NCI-H2171 treated with DMSO at 0.1 percent for 48 hours (cell line): ENCODE results near the gene GATM.
A peak's percentile ranks its signal among the peaks of the same experiment; 100 is the strongest.

Source experiments
- DNase-seq: peaks from one replicate; lab custom pipeline; 2025; lab: John Stamatoyannopoulos, UW

Gene GATM

GRCh38 chr15:45378149-45378912 is at the start of gene GATM:
Gene GATM (minus strand): TSS chr15:45378544. CDS start chr15:45378453, 91 bp downstream.
- DNase-seq, result peak; percentile 81

GRCh38 chr15:45427085-45427484 is 48.7 kb upstream of the GATM start:
- DNase-seq, result no peak

GRCh38 chr15:45425135-45425534 is 46.8 kb upstream of the GATM start:
- no peak for DNase-seq

- no peak for DNase-seq
These were observed 46.1 kb upstream of the GATM start for GRCh38 chr15:45424429-45424828.

- DNase-seq, result no peak
These were observed 39.1 kb upstream of the GATM start for GRCh38 chr15:45417303-45417950.

- DNase-seq, result no peak
These were observed 36.0 kb upstream of the GATM start for GRCh38 chr15:45414215-45414885.

- DNase-seq, result no peak
These were observed 31.3 kb upstream of the GATM start for GRCh38 chr15:45409596-45409995.

GRCh38 chr15:45407786-45408185 is 29.4 kb upstream of the GATM start:
- DNase-seq, result no peak

GRCh38 chr15:45402955-45403877 is 24.9 kb upstream of the GATM start:
- no peak for DNase-seq

GRCh38 chr15:45402162-45402954 is 24.0 kb upstream of the GATM start:
- peak; percentile 99 for DNase-seq

- DNase-seq, result peak; percentile 46
These were observed 23.4 kb upstream of the GATM start for GRCh38 chr15:45401665-45402161.

- peak; percentile 91 for DNase-seq
These were observed 21.3 kb upstream of the GATM start for GRCh38 chr15:45399381-45400212.

GRCh38 chr15:45397116-45397665 is 18.8 kb upstream of the GATM start:
- DNase-seq, result no peak

- DNase-seq, result no peak
These were observed 17.6 kb upstream of the GATM start for GRCh38 chr15:45395943-45396342.

GRCh38 chr15:45394681-45395080 is 16.3 kb upstream of the GATM start:
- no peak for DNase-seq

- DNase-seq, result no peak
These were observed 15.5 kb upstream of the GATM start for GRCh38 chr15:45393851-45394250.

GRCh38 chr15:45392584-45392855 is 14.2 kb upstream of the GATM start:
- DNase-seq, result no peak

GRCh38 chr15:45391746-45392583 is 13.6 kb upstream of the GATM start:
- no peak for DNase-seq

- DNase-seq, result no peak
These were observed 11.0 kb upstream of the GATM start for GRCh38 chr15:45389351-45389750.
